Activated CD8-positive, alpha-beta memory T cell treated with anti-CD3 and anti-CD28 coated beads, Interleukin-2, amount 50 U/mL, for 1 hour (primary cell): ENCODE data around the gene TP53I11.

Source experiments
- DNase-seq: peaks from one replicate; pipeline ENCODE4 v3.0.0-alpha.2; 2020; ENCODE audit errors: extremely low read depth

TP53I11 gene

DNA sequence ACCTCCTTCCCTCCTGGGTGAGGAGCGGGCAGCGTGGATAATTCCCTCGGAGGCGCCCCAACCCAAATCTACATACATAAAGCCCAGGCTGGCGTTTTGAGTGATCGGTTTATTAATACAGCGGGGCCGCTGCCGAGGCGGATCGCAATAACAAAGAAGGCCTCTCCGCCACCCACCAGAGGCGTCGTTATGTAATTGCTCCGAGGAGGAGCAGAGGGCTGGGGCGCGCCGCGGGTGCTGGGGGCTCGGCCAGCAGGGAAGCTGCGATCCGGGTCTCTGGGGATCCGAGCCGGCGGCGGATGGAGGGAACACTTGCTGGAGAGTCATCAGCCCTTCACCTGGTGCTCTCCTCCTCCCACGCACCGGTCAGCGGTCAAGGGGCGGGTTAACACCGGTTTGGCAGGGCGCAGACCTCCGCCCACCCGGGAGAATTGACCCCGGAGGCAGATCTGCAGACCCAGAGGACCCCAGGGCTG is 6.4 kb upstream of the TP53I11 start:
- DNase-seq = no peak

DNA sequence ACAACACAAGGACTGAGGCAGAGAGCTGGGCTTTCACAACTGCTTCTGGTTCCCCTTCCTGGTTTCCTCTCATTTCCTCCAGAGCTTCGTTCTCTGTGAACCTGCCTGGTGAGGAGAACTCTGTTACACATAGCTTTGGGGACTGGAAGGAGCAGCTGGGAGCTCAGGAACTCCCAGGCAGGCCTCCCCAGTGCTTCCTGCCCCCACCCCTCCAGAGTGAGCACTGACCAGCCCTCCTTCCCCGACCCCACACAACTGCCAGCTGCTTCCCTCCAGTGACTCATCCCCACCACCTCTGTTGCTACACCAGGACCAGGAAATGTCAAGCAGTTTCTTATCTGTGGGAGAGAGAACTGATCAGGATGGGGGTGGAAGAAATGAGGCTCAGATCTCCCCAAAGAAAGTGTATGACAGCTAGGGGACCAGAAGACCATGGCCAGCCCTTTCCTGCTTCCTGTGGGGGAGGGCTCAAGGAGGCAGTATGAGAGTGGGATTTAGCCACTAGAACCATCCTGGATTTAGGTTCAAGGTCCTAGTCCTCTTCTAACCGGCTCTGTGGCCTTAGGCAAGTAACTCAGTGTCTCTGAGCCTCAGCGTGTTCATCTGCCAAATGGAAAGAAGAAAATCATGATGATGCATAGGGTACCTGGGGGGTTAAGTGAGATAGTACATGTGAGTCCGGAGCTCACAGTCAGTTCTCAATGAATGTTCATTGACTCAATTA is 4.5 kb upstream of the TP53I11 start:
- DNase-seq = no peak

DNA sequence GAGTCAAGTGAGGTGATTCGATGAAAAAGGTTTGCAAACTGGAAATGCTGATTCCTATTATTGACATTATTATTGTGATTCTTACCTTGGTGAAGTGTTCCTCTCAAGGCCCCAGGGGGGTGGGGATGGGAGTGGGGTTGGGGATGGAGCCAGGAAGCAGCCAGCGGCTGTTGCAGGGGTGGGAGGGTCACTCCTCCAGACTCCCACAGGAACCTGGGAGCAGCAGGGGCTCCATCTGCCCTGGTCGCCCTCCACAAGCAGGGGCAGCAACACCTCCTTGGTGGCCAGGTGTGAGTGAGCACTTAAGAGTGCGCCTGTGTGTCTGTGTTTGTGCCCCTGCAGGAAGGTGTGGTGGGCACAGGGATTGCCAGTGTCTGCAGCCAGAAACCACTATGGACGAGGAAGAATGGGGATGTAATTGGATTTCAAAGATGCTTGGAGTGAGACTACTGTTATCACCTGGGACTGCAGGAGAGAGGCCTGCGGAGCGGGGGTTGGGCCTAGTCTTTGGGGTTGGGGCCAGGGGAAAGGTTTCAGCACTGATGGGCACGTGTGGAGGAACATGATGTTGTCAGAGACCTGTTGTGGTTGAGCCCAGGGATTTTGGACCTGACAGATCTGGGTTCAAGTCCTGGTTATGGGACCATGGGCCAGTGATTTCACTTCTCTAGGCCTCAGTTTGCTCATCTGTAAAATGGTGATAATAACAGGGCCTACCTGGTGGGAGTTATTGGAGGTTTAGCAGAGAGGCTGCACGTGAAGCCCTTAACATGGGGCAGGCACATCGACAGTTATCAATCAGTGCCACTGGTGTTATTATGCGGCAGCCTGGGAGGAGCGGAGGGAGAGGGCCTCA is 3.6 kb upstream of the TP53I11 start:
- no peak for DNase-seq

GRCh38 chr11:44952500-44953260 is 2.0 kb upstream of the TP53I11 start:
- DNase-seq = no peak

DNA sequence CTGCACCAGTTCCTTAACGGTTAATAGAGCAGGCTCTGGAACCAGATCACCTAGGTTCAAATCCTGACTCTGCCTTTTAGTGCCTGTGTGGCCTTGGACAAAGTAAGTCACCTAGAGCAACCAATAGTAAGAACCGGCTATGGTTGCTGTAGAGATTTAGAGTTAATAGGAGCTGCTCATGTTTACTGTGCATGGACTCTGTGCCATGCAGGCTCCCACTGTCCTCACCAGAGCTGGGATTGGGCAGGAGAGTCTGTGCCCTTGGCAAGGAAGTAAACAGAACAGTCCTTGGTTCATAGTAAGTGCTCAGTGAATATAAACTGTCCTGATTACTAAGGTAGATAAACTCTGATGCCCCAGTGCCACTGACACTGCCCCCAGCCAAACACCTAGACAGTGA is 1.4 kb upstream of the TP53I11 start:
- no peak for DNase-seq

DNA sequence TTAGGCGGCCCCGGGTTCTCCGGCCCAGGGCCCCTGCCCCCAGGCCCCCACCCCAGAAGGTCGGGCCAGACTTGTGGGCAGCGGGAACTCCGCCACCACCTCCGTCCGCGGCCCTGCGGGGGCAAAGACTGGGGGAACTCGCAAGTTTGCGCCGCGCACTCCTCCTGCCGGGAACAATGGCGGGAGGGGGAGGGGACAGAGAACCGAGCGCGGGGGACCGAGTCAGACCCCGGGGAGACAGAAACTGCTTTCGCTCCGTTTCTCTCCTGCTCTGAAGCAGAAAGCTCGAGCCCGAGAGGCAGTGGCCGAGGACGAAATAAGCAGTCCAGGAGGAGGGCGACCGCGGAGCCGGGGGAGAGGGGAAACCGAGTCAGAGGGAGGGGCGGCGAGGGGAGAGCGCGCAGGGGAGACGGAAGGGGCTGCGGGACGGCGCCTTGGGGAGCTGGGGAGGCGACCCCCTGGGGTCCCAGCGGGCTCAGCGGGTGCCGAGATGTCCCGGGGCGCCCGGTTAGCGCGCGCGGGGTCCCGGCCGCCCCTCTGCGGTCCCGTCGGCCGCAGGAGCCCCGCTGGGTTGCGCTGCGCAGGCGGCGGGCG is 555 bp downstream of the TP53I11 start:
- DNase-seq = no peak

DNA sequence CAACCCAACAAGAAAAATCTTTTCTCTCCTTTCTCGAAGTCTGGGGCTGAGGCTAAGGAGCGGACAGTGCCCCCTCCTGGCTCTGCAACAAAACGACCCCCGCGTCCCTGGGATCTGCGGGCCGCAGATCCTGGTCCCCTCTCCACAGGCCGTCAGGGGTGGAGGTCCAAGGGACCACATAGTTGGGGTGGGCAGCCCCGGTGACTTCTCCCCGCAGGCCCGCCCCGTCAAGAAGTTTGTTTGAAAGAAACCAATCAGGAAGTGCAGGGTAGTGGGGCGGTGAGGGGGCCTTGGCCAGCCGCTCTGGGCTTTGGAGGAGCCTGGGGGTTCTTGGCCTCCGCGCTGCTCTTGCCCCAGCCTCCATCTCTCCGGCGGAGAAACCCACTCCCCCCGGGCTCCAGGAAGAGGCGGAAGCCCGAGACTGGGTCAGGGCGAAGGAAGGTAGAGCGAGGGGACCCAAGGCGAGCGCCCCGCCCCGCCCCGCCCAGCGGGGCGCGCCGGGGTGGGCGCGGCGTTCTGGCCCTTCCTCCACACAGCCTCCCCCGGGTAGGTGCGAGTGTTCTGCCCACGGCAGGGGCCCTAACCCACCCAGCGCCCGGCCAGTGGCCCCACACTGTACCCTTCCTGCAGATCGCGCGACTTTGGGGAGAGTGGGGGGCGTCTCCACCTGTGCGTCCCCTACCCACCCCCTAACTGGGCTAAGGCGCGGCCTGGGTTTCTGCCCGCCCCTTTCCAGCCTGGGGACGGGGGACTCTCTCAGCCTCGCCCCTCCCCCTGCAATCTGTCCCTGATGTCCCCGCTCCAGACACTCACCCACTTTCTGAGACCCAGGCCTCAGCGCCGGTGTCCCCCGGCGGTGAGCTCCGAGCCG is 1.3 kb downstream of the TP53I11 start:
- no peak for DNase-seq

GRCh38 chr11:44948155-44948554 is 2.5 kb downstream of the TP53I11 start:
- no peak for DNase-seq

DNA sequence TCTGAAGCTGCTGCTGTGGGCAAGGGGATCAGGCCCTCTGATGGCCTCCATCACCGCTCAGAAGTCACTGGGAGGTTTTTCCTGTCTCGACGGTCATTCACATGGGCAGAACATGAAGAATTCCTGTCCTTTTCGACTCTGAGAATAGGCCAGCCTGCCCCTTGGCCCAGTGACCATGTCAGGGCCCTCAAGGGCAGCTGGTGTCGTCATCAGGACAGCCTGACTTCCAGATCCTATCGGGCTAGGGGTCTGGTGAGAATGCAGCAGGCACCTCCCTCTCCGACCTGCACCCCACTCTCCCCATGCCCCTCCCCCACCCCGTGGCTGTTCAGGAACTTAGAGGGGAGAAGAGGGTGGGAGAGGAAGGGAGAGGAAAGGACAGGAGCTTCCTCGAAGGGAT is 3.6 kb downstream of the TP53I11 start:
- DNase-seq = no peak

DNA sequence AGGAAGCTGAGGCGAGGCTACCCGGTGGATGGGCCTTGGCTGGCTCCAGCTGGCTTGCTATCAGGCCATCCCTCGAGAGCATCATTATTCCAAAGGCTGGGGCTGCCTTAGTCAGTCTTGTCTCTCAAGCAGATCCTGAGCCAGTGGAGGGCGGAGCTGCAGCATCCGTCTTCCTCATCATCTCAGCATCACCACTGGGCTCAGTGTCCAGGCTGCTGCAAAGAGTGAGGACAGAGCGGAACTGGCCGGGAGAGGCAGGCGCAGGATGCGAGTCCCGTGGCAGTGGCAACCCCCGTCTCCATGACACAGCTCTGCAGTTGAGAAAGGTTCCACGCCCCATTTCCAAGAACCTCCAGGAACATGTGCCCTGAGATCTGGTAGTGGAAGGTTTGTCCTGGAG is 4.4 kb downstream of the TP53I11 start:
- DNase-seq = no peak

GRCh38 chr11:44945666-44946065 is 5.0 kb downstream of the TP53I11 start:
- DNase-seq = no peak

DNA sequence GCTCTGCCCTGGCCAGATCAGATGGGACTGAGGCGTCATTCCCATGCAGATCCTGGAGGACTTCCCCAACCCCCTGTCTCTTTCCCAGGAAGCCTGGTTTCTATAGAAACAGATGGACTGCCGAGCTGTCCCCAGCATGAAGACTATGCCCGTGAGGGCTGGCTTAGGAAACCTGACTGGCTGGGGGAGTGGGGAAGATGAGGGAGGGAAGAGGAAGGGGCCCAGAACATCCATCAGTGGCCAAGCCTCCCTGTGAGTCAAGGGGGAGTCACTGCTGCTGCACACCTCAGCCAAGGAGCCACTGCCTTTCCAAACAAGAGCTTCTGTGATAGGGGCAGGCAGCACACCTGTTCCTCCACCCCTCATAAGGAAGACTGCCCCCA is 5.8 kb downstream of the TP53I11 start:
- DNase-seq = no peak

DNA sequence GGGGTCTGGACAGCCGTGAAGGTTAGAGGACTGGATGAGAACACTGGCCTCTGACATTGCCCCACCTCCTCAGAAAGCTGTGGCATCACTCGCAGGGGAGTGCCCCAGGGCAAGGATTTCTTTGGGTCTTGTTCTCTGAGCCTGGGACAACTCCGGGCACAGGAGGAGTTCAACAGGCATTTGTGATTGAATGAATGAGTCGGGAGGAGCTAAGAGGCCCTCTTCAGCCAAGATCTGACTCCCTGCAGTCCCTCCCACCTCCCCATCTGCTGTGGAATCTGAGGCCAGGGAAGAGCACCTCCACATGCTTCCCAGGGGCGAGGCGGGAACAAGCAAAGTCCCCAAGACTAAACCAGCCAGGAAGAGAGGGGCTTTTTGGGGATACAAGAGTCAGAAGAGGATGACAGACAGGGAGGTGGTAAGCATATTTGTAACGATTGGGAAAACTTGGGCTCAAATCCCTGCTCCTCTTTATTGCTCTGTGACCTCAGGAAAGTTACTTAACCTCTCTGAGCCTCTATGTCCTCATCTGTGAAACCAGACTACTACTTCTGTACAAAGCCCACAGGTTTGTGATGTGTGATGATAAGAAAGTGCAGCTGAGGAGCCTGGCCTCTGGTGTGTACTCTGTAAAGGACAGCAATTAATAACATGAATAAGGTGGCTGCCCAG is 6.4 kb downstream of the TP53I11 start:
- DNase-seq = no peak

DNA sequence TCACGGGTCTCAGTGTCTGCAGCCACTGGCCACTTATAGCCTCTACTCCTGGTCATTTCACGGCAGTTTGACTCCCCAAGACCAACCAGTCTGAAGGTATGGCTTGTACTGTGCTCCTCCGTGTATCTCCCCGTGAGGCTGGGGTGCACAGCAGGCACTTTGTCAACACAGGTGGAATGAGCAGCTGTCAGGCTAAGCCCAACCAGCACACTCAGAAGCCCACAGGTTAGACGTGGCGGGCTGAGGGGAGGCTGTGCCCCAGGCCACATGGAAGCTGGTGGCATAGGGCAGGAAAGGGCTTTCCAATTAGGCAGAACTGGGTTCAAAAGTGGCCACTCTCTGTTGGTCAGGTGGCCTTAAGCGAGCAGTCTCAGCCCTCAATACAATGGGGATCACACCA is 7.0 kb downstream of the TP53I11 start:
- DNase-seq = no peak

GRCh38 chr11:44943118-44943517 is 7.6 kb downstream of the TP53I11 start:
- no peak for DNase-seq

GRCh38 chr11:44942029-44942955 is 8.4 kb downstream of the TP53I11 start:
- no peak for DNase-seq

DNA sequence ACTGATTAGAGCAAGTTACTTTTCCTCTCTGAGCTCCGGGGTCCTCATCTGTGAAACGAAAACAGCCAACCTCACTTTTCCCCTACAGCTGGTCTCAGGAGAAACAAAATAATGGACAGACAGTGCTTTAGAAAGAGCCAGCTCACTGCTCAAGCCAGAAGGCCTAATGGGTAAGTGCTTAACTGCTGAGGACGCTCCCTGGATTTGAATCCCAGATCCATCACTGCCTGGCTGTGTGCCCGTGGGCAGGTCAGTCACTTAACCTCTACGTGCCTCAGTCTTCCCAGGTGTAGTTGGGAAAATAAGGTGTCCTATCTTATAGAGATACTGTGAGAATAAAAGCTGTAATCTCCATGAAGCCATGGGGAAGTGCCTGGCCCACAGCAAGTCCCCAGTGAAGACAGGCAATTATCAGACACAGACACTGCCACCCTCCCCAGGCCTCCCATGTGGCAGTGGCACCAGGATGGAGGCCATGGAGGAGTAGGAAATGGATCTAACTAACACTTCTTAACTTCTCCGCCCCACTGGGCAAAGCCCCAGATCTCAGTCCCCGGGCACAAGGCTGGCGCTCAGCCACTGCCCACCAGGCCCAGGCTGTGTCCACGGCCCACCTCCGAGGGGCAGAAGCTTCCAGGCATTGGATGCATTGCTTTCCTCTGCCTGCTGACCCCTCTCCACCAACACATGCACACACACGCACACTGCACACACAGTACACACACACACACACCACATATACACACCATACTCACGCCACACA is 9.2 kb downstream of the TP53I11 start:
- no peak for DNase-seq

DNA sequence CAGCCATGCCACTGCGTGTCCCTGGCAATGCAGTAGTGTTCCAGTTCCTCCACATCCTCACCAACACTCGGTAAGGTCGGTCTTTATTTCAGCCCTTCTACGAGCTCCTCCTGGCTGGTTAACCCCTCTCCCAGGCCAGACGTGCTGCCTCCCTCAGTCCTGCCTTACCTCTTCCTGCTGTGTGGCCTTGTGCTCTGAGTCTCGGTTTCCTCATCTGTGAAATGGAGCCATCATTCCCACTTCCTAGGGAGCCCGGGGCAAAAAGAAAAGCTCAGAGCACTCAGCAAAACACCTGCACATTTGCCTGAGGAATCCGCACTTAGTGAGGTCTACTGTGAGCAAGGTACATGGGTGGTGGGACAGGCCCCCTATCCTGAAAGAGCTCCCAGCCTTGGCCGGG is 9.8 kb downstream of the TP53I11 start:
- DNase-seq = no peak

DNA sequence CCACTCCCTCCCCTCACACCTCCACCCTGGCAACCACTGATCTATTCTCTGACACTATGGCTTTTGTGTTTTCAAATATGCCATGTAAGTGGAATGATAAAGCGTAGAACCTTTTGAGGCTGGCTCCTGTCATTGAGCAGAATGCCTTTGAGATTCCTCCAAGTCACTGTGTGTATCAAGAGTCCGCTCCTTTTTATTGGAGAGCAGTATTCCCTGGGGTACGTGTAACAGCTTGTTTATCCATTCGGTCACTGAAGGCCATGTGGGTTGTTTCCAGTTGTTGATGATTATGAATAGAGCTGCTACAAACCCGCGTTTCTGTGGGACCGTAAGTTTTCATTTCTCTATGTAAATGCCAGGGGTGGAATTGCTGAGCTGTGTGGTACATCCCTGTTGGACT is 10.3 kb downstream of the TP53I11 start:
- DNase-seq = no peak
